OCI-LY7 (cell line): ENCODE results near the gene SLC9C2.

Experiments used
- CTCF ChIP-seq: fragments of 200-600 bp; sonication (generic); conservative IDR thresholded peaks from 2 replicates; pipeline ENCODE4 v1.5.1; 2014; ENCODE audit warnings: mild to moderate bottlenecking, antibody characterized with exemption, low read length, moderate library complexity, mixed read lengths
- EZH2phosphoT487 ChIP-seq: fragments of 200-600 bp; sonication (generic); IDR thresholded peaks from 2 replicates; pipeline ENCODE4 v1.6.1; 2018; ENCODE audit warnings: low read depth, borderline replicate concordance, mild to moderate bottlenecking, mixed run types, antibody characterized with exemption, low read length, moderate library complexity, mixed read lengths

GRCh38 chr1:173551699-173552098 is 51.2 kb downstream of the SLC9C2 start:
- TF ChIP-seq CTCF (no peak), EZH2phosphoT487 (no peak)
